IMR-90 (cell line): ENCODE results near the gene SLC44A1. TPM values are rescaled to one million over a fixed set of nuclear protein-coding genes. Genes with fewer than 3 reads are reported as not detected.
A peak's percentile ranks its signal among the peaks of the same experiment; 100 is the strongest.

Source experiments
- ATAC-seq: fragments of 200-7000 bp; cut with Tn5 transposase; 2 replicates; pipeline ENCODE4 v1.9.1; 2020; ENCODE audit warnings: low read depth, mild to moderate bottlenecking, moderate library complexity
- BruUV-seq: library from RNA; stranded (reverse); fragments of 400-500 nt; replicated peaks from 2 replicates; lab custom pipeline; 2021; lab: Mats Ljungman, UMichigan
- CTCF ChIA-PET: fragments of 300-600 bp; formaldehyde crosslinking; extraction: SDS; loops from one replicate; lab custom pipeline; 2021; ENCODE audit warnings: antibody characterized with exemption; lab: Yijun Ruan, JAX
- POLR2A ChIA-PET: fragments of 300-600 bp; sonication (Branson Sonifier 250); formaldehyde crosslinking; loops from one replicate; lab custom pipeline; 2022; ENCODE audit warnings: antibody characterized with exemption; ENCODE audit not compliant: unreplicated experiment; lab: Charles Lee
- DNase-seq: peaks from one replicate; pipeline ENCODE4 v3.0.0; 2013
- H2AFZ ChIP-seq: replicated peaks from 2 replicates; pipeline ENCODE3; 2013; ENCODE audit warnings: low read length, mild to moderate bottlenecking; ENCODE audit not compliant: poor library complexity
- H2AK5ac ChIP-seq: 2 replicates; pipeline ENCODE4 v1.6.1; 2013; ENCODE audit warnings: low read depth, low read length, inconsistent platforms
- H2AK9ac ChIP-seq: replicated peaks from 2 replicates; pipeline ENCODE3; 2013; ENCODE audit warnings: mild to moderate bottlenecking, low read depth, low read length, moderate library complexity; ENCODE audit not compliant: poor library complexity
- H2BK120ac ChIP-seq: 2 replicates; pipeline ENCODE4 v1.6.1; 2013; ENCODE audit warnings: low read depth, low read length, inconsistent platforms
- H2BK15ac ChIP-seq: 3 replicates; pipeline ENCODE4 v1.6.1; 2013; ENCODE audit warnings: low read depth, low read length, inconsistent platforms
- H2BK20ac ChIP-seq: 2 replicates; pipeline ENCODE4 v1.6.1; 2013; ENCODE audit warnings: low read depth, mild to moderate bottlenecking, inconsistent platforms, low read length, moderate library complexity
- H2BK5ac ChIP-seq: 2 replicates; pipeline ENCODE4 v1.6.1; 2013; ENCODE audit warnings: mild to moderate bottlenecking, low read depth, low read length, inconsistent platforms; ENCODE audit not compliant: poor library complexity, severe bottlenecking
- H3K14ac ChIP-seq: replicated peaks from 2 replicates; pipeline ENCODE4 v1.6.1; 2013; ENCODE audit warnings: low read depth, low read length, inconsistent platforms
- H3K18ac ChIP-seq: 2 replicates; pipeline ENCODE4 v1.6.1; 2013; ENCODE audit warnings: low read depth, low read length, control low read depth
- H3K23ac ChIP-seq: 2 replicates; pipeline ENCODE4 v1.6.1; 2013; ENCODE audit warnings: low read depth, low read length, inconsistent platforms
- H3K27ac ChIP-seq: 2 replicates; pipeline ENCODE4 v1.5.1; 2013; ENCODE audit warnings: mild to moderate bottlenecking, control low read depth, low read length; ENCODE audit not compliant: insufficient read depth
- H3K27me3 ChIP-seq: 2 replicates; pipeline ENCODE4 v1.6.1; 2013; ENCODE audit warnings: low read length; ENCODE audit not compliant: control insufficient read depth, insufficient read depth
- H3K36me3 ChIP-seq: 2 replicates; pipeline ENCODE4 v1.6.1; 2013; ENCODE audit warnings: low read length, mixed read lengths; ENCODE audit not compliant: control insufficient read depth, insufficient read depth
- H3K4ac ChIP-seq: 2 replicates; pipeline ENCODE4 v1.6.1; 2013; ENCODE audit warnings: low read depth, low read length, inconsistent platforms
- H3K4me1 ChIP-seq: 2 replicates; pipeline ENCODE4 v1.6.1; 2013; ENCODE audit warnings: low read length, mixed read lengths; ENCODE audit not compliant: control insufficient read depth, insufficient read depth
- H3K4me2 ChIP-seq: 2 replicates; pipeline ENCODE4 v1.6.1; 2013; ENCODE audit warnings: low read depth, mild to moderate bottlenecking, control low read depth, low read length, moderate library complexity
- H3K4me3 ChIP-seq: 2 replicates; pipeline ENCODE4 v1.5.1; 2013; ENCODE audit warnings: low read depth, mild to moderate bottlenecking, control low read depth, low read length, moderate library complexity; ENCODE audit not compliant: insufficient read depth
- H3K56ac ChIP-seq: 2 replicates; pipeline ENCODE4 v1.6.1; 2013; ENCODE audit warnings: low read length, inconsistent platforms; ENCODE audit not compliant: insufficient read depth; ENCODE audit errors: extremely low read depth
- H3K79me1 ChIP-seq, 2 experiments: 2 replicates each; pipeline ENCODE4 v1.6.1; 2013; ENCODE audit warnings: low read length in 2 of 2, inconsistent platforms in 1 of 2, low read depth in 1 of 2
- H3K9ac ChIP-seq: 2 replicates; pipeline ENCODE4 v1.6.1; 2013; ENCODE audit warnings: low read depth, low read length, control low read depth
- H3K9me1 ChIP-seq: 2 replicates; pipeline ENCODE4 v1.6.1; 2013; ENCODE audit warnings: low read length, inconsistent platforms; ENCODE audit not compliant: insufficient read depth
- H3K9me3 ChIP-seq: 2 replicates; pipeline ENCODE4 v1.6.1; 2013; ENCODE audit warnings: low read length; ENCODE audit not compliant: control insufficient read depth, insufficient read depth
- H4K20me1 ChIP-seq: 2 replicates; pipeline ENCODE4 v1.6.1; 2013; ENCODE audit warnings: low read length, inconsistent platforms; ENCODE audit not compliant: insufficient read depth
- H4K5ac ChIP-seq: 2 replicates; pipeline ENCODE4 v1.6.1; 2013; ENCODE audit warnings: mild to moderate bottlenecking, low read depth, low read length, control low read depth
- H4K8ac ChIP-seq, 2 experiments: 2 replicates each; pipeline ENCODE4 v1.6.1; 2013; ENCODE audit warnings: low read depth in 2 of 2, low read length in 2 of 2, control low read depth in 1 of 2, inconsistent platforms in 1 of 2
- H4K91ac ChIP-seq: 2 replicates; pipeline ENCODE4 v1.6.1; 2013; ENCODE audit warnings: low read depth, low read length, inconsistent platforms; ENCODE audit not compliant: insufficient read depth
- CHD1 ChIP-seq: IDR thresholded peaks from 2 replicates; pipeline ENCODE4 v1.6.1; 2012; ENCODE audit warnings: low read depth, low read length, improper control_type of control experiment
- FOS ChIP-seq: fragments of 150-350 bp; IDR thresholded peaks from 2 replicates; pipeline ENCODE4 v1.6.1; 2016; ENCODE audit warnings: low read depth, low read length
- MXI1 ChIP-seq: IDR thresholded peaks from 2 replicates; pipeline ENCODE4 v1.6.1; 2012; ENCODE audit warnings: low read depth, mild to moderate bottlenecking, low read length, moderate library complexity, borderline replicate concordance
- NFE2L2 ChIP-seq: fragments of 150-350 bp; IDR thresholded peaks from 2 replicates; pipeline ENCODE4 v1.6.1; 2016; ENCODE audit warnings: low read depth, mild to moderate bottlenecking, low read length
- POLR2A ChIP-seq: IDR thresholded peaks from 2 replicates; pipeline ENCODE4 v1.6.1; 2012; ENCODE audit warnings: mild to moderate bottlenecking, low read depth, low read length
- SMC3 ChIP-seq: fragments of 150-350 bp; IDR thresholded peaks from 2 replicates; pipeline ENCODE4 v1.6.1; 2016; ENCODE audit warnings: low read depth, mild to moderate bottlenecking, antibody characterized with exemption, low read length, moderate library complexity
- USF2 ChIP-seq: fragments of 150-350 bp; IDR thresholded peaks from 2 replicates; pipeline ENCODE4 v1.6.1; 2017; ENCODE audit warnings: mild to moderate bottlenecking, antibody characterized with exemption, low read length, low read depth
- WGBS, 2 experiments: methylation state at CpG; one replicate each; pipeline versions ENCODE4 v1.1.5 to v1.1.7; 2013; ENCODE audit warnings: missing lambda C conversion rate in 2 of 2; ENCODE audit not compliant: insufficient read length in 1 of 2; ENCODE audit errors: extremely low coverage in 2 of 2; 5-methylcytosine and 5-hydroxymethylcytosine counted together
- dilution Hi-C: fragments of 300-500 bp; cut with HindIII; formaldehyde crosslinking; loops from one replicate; pipeline ENCODE4 v1.14.3; 2018; ENCODE audit warnings: low sequenced_read_pairs; ENCODE audit not compliant: unreplicated experiment
- in situ Hi-C: fragments of 300-500 bp; cut with MboI; formaldehyde crosslinking; loops from 3 replicates; pipeline ENCODE4 v1.14.3; 2019; ENCODE audit warnings: low sequenced_read_pairs, inconsistent platforms, mixed read lengths
- intact Hi-C: fragments of 100-400 bp; cut with micrococcal nuclease; formaldehyde crosslinking; loops from 2 replicates; pipeline ENCODE4 v1.10.0; 2022
- polyA plus RNA-seq, 3 experiments: library from polyadenylated mRNA; depleted of rRNA; stranded (reverse); fragments of >200 nt; gene quantifications; 2 replicates each; pipeline ENCODE4 v1.2.3, GENCODE V29; 2012; ENCODE audit warnings: low replicate concordance in 1 of 3
- total RNA-seq: library from RNA; depleted of rRNA; stranded (reverse); fragments of >200 nt; gene quantifications from 2 replicates; pipeline ENCODE4 v1.2.3, GENCODE V29; 2012

Gene SLC44A1
- total and polyA plus RNA-seq, 2 of the 4 experiments (the other 2 are of a cell fraction): 5.2 to 21.7 TPM

GRCh38 chr9:105280691-105281090 lies 36.2 kb downstream of the SLC44A1 start:
- dilution Hi-C loops: no loop called here
- Histone ChIP-seq H2BK15ac (no peak overlapping the region), H3K4me3 (no peak overlapping the region), H3K23ac (no peak overlapping the region), H2AK9ac (no peak overlapping the region), H4K20me1 (no peaks in the 10 kb centered on the region; the same call in 1 of the 2 replicates), H3K56ac (no peak overlapping the region), H3K4me2 (no peak overlapping the region), H2BK5ac (no peak overlapping the region), H3K9me3 (no peaks in the 10 kb centered on the region), H2AK5ac (peak overlapping the region; percentile 7; the same call in 1 of the 2 replicates), H3K27ac (no peak overlapping the region), H2BK120ac (no peak overlapping the region), H3K9ac (no peak overlapping the region), H3K4me1 (peaks cover 1% of the 10 kb centered on the region; the same call in 1 of the 2 replicates), H3K9me1 (peaks cover 5% of the 10 kb centered on the region; the same call in 1 of the 2 replicates), H2AFZ (no peak overlapping the region), H4K5ac (no peak overlapping the region), H3K27me3 (no peaks in the 10 kb centered on the region), H3K36me3 (no peaks in the 10 kb centered on the region), H3K18ac (no peak overlapping the region), H3K4ac (no peak overlapping the region), H2BK20ac (no peak overlapping the region), H3K79me1 (peaks cover 5 to 13% of the 10 kb centered on the region in 2 experiments), H4K91ac (no peak overlapping the region), H3K14ac (0 out of 2 replicates have a peak overlapping the region, but pooled peaks have one; percentile 11), H4K8ac (no peak overlapping the region)
- ChIA-PET CTCF (interaction anchor here (1.3 kb wide), 1 partner anchor 12 kb away, joined by 4 read pairs; no protein-coding TSS in a partner anchor), POLR2A (no interaction called here)
- no CpG with 5 or more reads among the region's 2 CpGs for WGBS, 2 experiments
- TF ChIP-seq FOS: no peak
- no peak for TF ChIP-seq NFE2L2
- no peak for TF ChIP-seq POLR2A
- TF ChIP-seq SMC3: no peak
- no peak for TF ChIP-seq MXI1
- TF ChIP-seq CHD1: no peak
- no peak for TF ChIP-seq USF2
- in situ Hi-C loops: no loop called here
- intact Hi-C loops: no loop called here
- no TSS peak for BruUV-seq
- DNase-seq (peak; percentile 78), ATAC-seq (0 out of 2 replicates have a peak, but pooled peaks have one; percentile 17)
